HepG2 (cell line): ENCODE data around the gene SOX8. TPM values are rescaled to one million over a fixed set of nuclear protein-coding genes. Genes with fewer than 3 reads are reported as not detected.

ENCODE experiments used
- GABPA ChIP-seq, 2 experiments: IDR thresholded peaks; 2 replicates each; pipeline ENCODE4 v1.6.1; 2011 to 2016; ENCODE audit warnings: low read depth in 2 of 2, low read length in 1 of 2, missing biosample characterization in 1 of 2, missing genetic modification characterization in 1 of 2
- HHEX ChIP-seq: IDR thresholded peaks from 2 replicates; pipeline ENCODE4 v1.6.1; 2016; ENCODE audit warnings: control low read depth
- NFIC ChIP-seq: IDR thresholded peaks from 2 replicates; pipeline ENCODE4 v1.6.1; 2012; ENCODE audit warnings: mild to moderate bottlenecking, low read length, inconsistent platforms
- NRL ChIP-seq: sonication (generic); formaldehyde crosslinking; IDR thresholded peaks from 2 replicates; pipeline ENCODE4 v1.5.0; 2020; ENCODE audit warnings: missing genetic modification reagents, mild to moderate bottlenecking, moderate library complexity, borderline replicate concordance
- PHF21A ChIP-seq: sonication (generic); formaldehyde crosslinking; IDR thresholded peaks from 2 replicates; pipeline ENCODE4 v1.5.0; 2020; ENCODE audit warnings: mild to moderate bottlenecking, missing genetic modification reagents
- RBAK ChIP-seq: sonication (generic); formaldehyde crosslinking; IDR thresholded peaks from 2 replicates; pipeline ENCODE4 v1.5.1; 2020; ENCODE audit warnings: mild to moderate bottlenecking, missing genetic modification reagents
- SNRNP70 ChIP-seq: fragments of 200-400 bp; formaldehyde crosslinking; IDR thresholded peaks from 2 replicates; pipeline ENCODE4 v1.6.1; 2017; ENCODE audit warnings: mild to moderate bottlenecking, low read depth, low read length, moderate library complexity
- SRY ChIP-seq: sonication (generic); formaldehyde crosslinking; IDR thresholded peaks from 2 replicates; pipeline ENCODE4 v1.8.0; 2022; ENCODE audit warnings: mild to moderate bottlenecking, missing genetic modification reagents
- TAF1 ChIP-seq: sonication (generic); formaldehyde crosslinking; IDR thresholded peaks from 2 replicates; pipeline ENCODE4 v1.4.0; 2020; ENCODE audit warnings: missing genetic modification reagents
- ZFP36 ChIP-seq: fragments of 150-350 bp; IDR thresholded peaks from 2 replicates; pipeline ENCODE4 v1.6.1; 2018; ENCODE audit warnings: borderline replicate concordance, low read length, low read depth; ENCODE audit not compliant: partially characterized antibody
- ZFP36L2 ChIP-seq: sonication (generic); formaldehyde crosslinking; IDR thresholded peaks from 2 replicates; pipeline ENCODE4 v1.4.0; 2020; ENCODE audit warnings: missing genetic modification reagents
- ZMYM3 ChIP-seq: sonication (generic); formaldehyde crosslinking; IDR thresholded peaks from 2 replicates; pipeline ENCODE4 v1.5.1; 2020; ENCODE audit warnings: mild to moderate bottlenecking, missing genetic modification reagents
- ZNF143 ChIP-seq: sonication (generic); formaldehyde crosslinking; IDR thresholded peaks from 2 replicates; pipeline ENCODE4 v1.4.0; 2020; ENCODE audit warnings: missing genetic modification reagents
- ZNF44 ChIP-seq: sonication (generic); formaldehyde crosslinking; IDR thresholded peaks from 2 replicates; pipeline ENCODE4 v1.5.1; 2020; ENCODE audit warnings: mild to moderate bottlenecking, missing genetic modification reagents
- ZNF451 ChIP-seq: sonication (generic); formaldehyde crosslinking; IDR thresholded peaks from 2 replicates; pipeline ENCODE4 v1.5.0; 2020; ENCODE audit warnings: mild to moderate bottlenecking, missing genetic modification reagents
- ZNF510 ChIP-seq: sonication (generic); formaldehyde crosslinking; IDR thresholded peaks from 2 replicates; pipeline ENCODE4 v1.4.0; 2020; ENCODE audit warnings: low read depth, mild to moderate bottlenecking, missing genetic modification reagents
- ZNF788 ChIP-seq: sonication (generic); formaldehyde crosslinking; IDR thresholded peaks from 2 replicates; pipeline ENCODE4 v1.5.0; 2020; ENCODE audit warnings: mild to moderate bottlenecking, missing genetic modification reagents, borderline replicate concordance
- ZNF816 ChIP-seq: sonication (generic); formaldehyde crosslinking; IDR thresholded peaks from 2 replicates; pipeline ENCODE4 v1.8.0; 2022; ENCODE audit warnings: missing genetic modification reagents, mild to moderate bottlenecking, borderline replicate concordance
- ZNF883 ChIP-seq: sonication (generic); formaldehyde crosslinking; IDR thresholded peaks from 2 replicates; pipeline ENCODE4 v1.5.1; 2020; ENCODE audit warnings: mild to moderate bottlenecking, missing genetic modification reagents; ENCODE audit errors: not compliant biosample characterization
- polyA plus RNA-seq, 8 experiments: library from polyadenylated mRNA; depleted of rRNA in 3 of 8; stranded (reverse) in 7 of 8; unstranded in 1 of 8; fragments of >200 nt; fragmentation: Illumina TruSeq in 4 of 8; extraction: Trizol in 4 of 8; gene quantifications; 2 replicates each; pipeline versions ENCODE4 v1.2.1 to v1.2.3, GENCODE V29; 2011 to 2016; ENCODE audit warnings: low read depth in 4 of 8, missing spikeins in 1 of 8, mixed read lengths in 1 of 8; ENCODE audit not compliant: insufficient read depth in 1 of 8
- total RNA-seq, 5 experiments: library from RNA; depleted of rRNA; stranded (reverse); fragments of >200 nt; fragmentation: Illumina TruSeq; extraction: Trizol; gene quantifications; 2 replicates each; pipeline ENCODE4 v1.2.3, GENCODE V29; 2016; ENCODE audit warnings: low read depth in 1 of 5
- TF ChIP-seq, protein P1 (sequence below): sonication (generic); IDR thresholded peaks from 2 replicates; pipeline ENCODE4 v1.6.1; 2016; ENCODE audit warnings: low read depth, borderline replicate concordance
- TF ChIP-seq, protein P2 (sequence below), 2 experiments: fragments of 450-650 bp in 1 of 2; sonication (generic) in 1 of 2; formaldehyde crosslinking in 1 of 2; IDR thresholded peaks; 2 replicates each; pipeline versions ENCODE4 v1.6.1 to v1.8.0; 2016 to 2022; ENCODE audit warnings: antibody characterized with exemption in 1 of 2, mild to moderate bottlenecking in 1 of 2, missing genetic modification reagents in 1 of 2

Gene SOX8
- total and polyA plus RNA-seq, 2 of the 13 experiments (the other 11 are each of a cell fraction or from before 2014, with no cell fraction given) = 0.20 to 0.28 TPM

DNA sequence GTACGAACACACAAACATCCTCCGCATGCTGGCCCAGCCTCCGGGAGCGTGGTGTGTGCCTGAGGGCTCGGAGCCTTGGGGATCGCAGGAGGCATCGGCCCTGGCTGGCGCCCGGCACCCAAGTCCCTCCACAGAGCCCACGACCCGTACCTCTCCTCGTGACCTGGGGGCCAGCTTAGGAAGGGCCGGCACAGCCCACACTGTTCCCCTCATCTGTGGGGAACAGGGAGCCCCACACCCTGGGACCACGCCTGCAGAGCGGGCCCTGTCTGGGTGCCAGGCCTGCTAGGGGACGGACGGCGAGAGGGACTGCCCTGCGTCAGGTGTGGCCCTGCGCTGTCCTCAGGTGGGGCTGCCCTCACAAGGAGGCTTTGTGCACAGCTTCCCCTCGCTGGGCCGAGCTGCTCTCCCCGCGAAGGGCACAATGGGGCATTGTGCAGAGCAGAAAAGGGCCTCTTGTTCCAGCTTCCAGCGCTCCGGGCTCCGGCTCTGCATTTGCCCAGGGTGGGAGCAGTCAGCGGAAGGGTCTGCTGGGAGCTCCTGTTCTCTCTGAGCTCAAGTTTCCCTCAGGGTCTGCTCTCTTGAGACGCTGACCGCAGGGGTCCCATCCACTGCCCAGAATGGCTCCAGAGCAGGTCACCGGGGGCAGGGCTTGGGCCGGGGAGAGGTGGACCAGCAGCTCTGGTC lies 9.1 kb upstream of the SOX8 start (continued):
- TF ChIP-seq ZFP36L2 (CRISPR knock-in tag) (no peak), RBAK (CRISPR knock-in tag) (no peak), ZNF44 (no peak), ZNF510 (CRISPR knock-in tag) (no peak), NFIC (no peak), ZNF816 (CRISPR knock-in tag) (no peak), ZNF788 (CRISPR knock-in tag) (peak; percentile 87), ZMYM3 (CRISPR knock-in tag) (no peak; the same call in 1 of the 2 replicates), PHF21A (CRISPR knock-in tag) (no peak), ZNF143 (peak; percentile 54; the same call in 1 of the 2 replicates), TAF1 (peak; percentile 58; the same call in 1 of the 2 replicates), NRL (CRISPR knock-in tag) (peak; percentile 30; the same call in 1 of the 2 replicates), SRY (CRISPR knock-in tag) (0 out of 2 replicates have a peak, but pooled peaks have one; percentile 70), ZNF451 (CRISPR knock-in tag) (0 out of 2 replicates have a peak, but pooled peaks have one; percentile 40), ZNF883 (CRISPR knock-in tag) (peak; percentile 57), ZFP36 (no peak), HHEX (CRISPR knock-in tag) (no peak), GABPA (IDR thresholded peaks at IDR 0.05; ENCODE audit: low read depth, low read length) (no peak), GABPA (CRISPR knock-in tag; IDR thresholded peaks at IDR 0.05; ENCODE audit: low read depth) (no peak), SNRNP70 (no peak)
- TF ChIP-seq, protein P1, sequence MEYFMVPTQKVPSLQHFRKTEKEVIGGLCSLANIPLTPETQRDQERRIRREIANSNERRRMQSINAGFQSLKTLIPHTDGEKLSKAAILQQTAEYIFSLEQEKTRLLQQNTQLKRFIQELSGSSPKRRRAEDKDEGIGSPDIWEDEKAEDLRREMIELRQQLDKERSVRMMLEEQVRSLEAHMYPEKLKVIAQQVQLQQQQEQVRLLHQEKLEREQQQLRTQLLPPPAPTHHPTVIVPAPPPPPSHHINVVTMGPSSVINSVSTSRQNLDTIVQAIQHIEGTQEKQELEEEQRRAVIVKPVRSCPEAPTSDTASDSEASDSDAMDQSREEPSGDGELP = 0 out of 2 replicates have a peak, but pooled peaks have one; percentile 27
- TF ChIP-seq, protein P2, sequence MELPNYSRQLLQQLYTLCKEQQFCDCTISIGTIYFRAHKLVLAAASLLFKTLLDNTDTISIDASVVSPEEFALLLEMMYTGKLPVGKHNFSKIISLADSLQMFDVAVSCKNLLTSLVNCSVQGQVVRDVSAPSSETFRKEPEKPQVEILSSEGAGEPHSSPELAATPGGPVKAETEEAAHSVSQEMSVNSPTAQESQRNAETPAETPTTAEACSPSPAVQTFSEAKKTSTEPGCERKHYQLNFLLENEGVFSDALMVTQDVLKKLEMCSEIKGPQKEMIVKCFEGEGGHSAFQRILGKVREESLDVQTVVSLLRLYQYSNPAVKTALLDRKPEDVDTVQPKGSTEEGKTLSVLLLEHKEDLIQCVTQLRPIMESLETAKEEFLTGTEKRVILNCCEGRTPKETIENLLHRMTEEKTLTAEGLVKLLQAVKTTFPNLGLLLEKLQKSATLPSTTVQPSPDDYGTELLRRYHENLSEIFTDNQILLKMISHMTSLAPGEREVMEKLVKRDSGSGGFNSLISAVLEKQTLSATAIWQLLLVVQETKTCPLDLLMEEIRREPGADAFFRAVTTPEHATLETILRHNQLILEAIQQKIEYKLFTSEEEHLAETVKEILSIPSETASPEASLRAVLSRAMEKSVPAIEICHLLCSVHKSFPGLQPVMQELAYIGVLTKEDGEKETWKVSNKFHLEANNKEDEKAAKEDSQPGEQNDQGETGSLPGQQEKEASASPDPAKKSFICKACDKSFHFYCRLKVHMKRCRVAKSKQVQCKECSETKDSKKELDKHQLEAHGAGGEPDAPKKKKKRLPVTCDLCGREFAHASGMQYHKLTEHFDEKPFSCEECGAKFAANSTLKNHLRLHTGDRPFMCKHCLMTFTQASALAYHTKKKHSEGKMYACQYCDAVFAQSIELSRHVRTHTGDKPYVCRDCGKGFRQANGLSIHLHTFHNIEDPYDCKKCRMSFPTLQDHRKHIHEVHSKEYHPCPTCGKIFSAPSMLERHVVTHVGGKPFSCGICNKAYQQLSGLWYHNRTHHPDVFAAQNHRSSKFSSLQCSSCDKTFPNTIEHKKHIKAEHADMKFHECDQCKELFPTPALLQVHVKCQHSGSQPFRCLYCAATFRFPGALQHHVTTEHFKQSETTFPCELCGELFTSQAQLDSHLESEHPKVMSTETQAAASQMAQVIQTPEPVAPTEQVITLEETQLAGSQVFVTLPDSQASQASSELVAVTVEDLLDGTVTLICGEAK (IDR thresholded peaks at IDR 0.05) = no peak
- TF ChIP-seq, protein P2 (CRISPR knock-in tag; IDR thresholded peaks at IDR 0.05) = peak; percentile 27; the same call in 1 of the 2 replicates
